Epithelial cell of proximal tubule (primary cell): ENCODE data around the gene AKAP13. TPM values are rescaled to one million over a fixed set of nuclear protein-coding genes. Genes with fewer than 3 reads are reported as not detected.

Source experiments
- DNase-seq: peaks from one replicate; pipeline ENCODE4 v3.0.0-alpha.2; 2011; ENCODE audit warnings: low read depth
- H3K4me3 ChIP-seq: 2 replicates; pipeline ENCODE4 v1.5.1; 2011; ENCODE audit warnings: low read depth, mild to moderate bottlenecking, low read length
- CTCF ChIP-seq: conservative IDR thresholded peaks from 2 replicates; pipeline ENCODE4 v1.5.1; 2012; ENCODE audit warnings: low read depth, mild to moderate bottlenecking, low read length
- total RNA-seq: library from RNA; depleted of rRNA; stranded (reverse); fragments of >200 nt; gene quantifications from 2 replicates; pipeline ENCODE4 v1.2.3, GENCODE V29; 2015

Gene AKAP13
- total RNA-seq, 1 donor from 2014 or later, result 40.9 TPM

GRCh38 chr15:85559530-85559929 lies 179.1 kb downstream of the AKAP13 start:
- H3K4me3 ChIP-seq, result no peak overlapping the region
- TF ChIP-seq CTCF, result no peak
- no peak for DNase-seq

- no peak overlapping the region for H3K4me3 ChIP-seq
Observed at GRCh38 chr15:85562824-85563223, 182.4 kb downstream of the AKAP13 start.

GRCh38 chr15:85563328-85563727 lies 182.9 kb downstream of the AKAP13 start:
- peak; percentile 63 for DNase-seq
- no peak overlapping the region for H3K4me3 ChIP-seq
- no peak for TF ChIP-seq CTCF

More at GRCh38 chr15:85562824-85563223, 182.4 kb downstream of the AKAP13 start:
- TF ChIP-seq CTCF, result no peak
- no peak for DNase-seq

- TF ChIP-seq CTCF, result no peak
- DNase-seq, result no peak
- H3K4me3 ChIP-seq, result no peak overlapping the region
Observed at GRCh38 chr15:85563731-85564130, 183.3 kb downstream of the AKAP13 start.

GRCh38 chr15:85564686-85565085 lies 184.3 kb downstream of the AKAP13 start:
- DNase-seq, result no peak

GRCh38 chr15:85568261-85568808 lies 187.9 kb downstream of the AKAP13 start:
- TF ChIP-seq CTCF, result no peak
- no peak overlapping the region for H3K4me3 ChIP-seq
- no peak for DNase-seq

More at GRCh38 chr15:85564686-85565085, 184.3 kb downstream of the AKAP13 start:
- no peak for TF ChIP-seq CTCF
- H3K4me3 ChIP-seq, result no peak overlapping the region

- no peak for DNase-seq
Observed at GRCh38 chr15:85570336-85570735, 189.9 kb downstream of the AKAP13 start.

More at GRCh38 chr15:85570336-85570735, 189.9 kb downstream of the AKAP13 start:
- no peak for TF ChIP-seq CTCF
- no peak overlapping the region for H3K4me3 ChIP-seq
